ENCODE data around the gene GHRL.

Gene GHRL

GRCh38 chr3:10335190-10335738, 42.5 kb upstream of the GHRL start:
- Histone ChIP-seq H3K36me3 (ENCODE audit: control insufficient read depth, insufficient read depth, low read length, severe bottlenecking) (no peaks in the 10 kb centered on the region), H3K27me3 (replicated peaks; ENCODE audit: control insufficient read depth, insufficient read depth, low read length) (peaks cover 48% of the 10 kb centered on the region), H3K4me1 (ENCODE audit: control insufficient read depth, insufficient read depth, low read length) (no peaks in the 10 kb centered on the region), H3K9ac (ENCODE audit: low read length) (no peak overlapping the region), H3K9me3 (ENCODE audit: control insufficient read depth, low read length) (peaks cover 2% of the 10 kb centered on the region), H3K4me3 (ENCODE audit: low read length) (no peak overlapping the region)
- no peak for DNase-seq (ENCODE audit: low read depth)

- H3K36me3 ChIP-seq (ENCODE audit: control insufficient read depth, insufficient read depth, low read length, severe bottlenecking), result no peaks in the 10 kb centered on the region
- H3K27me3 ChIP-seq (replicated peaks; ENCODE audit: control insufficient read depth, insufficient read depth, low read length), result peaks cover 50% of the 10 kb centered on the region
- no peak overlapping the region for H3K9ac ChIP-seq (ENCODE audit: low read length)
- peaks cover 2% of the 10 kb centered on the region for H3K9me3 ChIP-seq (ENCODE audit: control insufficient read depth, low read length)
- H3K4me3 ChIP-seq (ENCODE audit: low read length), result no peak overlapping the region
- H3K4me1 ChIP-seq (ENCODE audit: control insufficient read depth, insufficient read depth, low read length), result no peaks in the 10 kb centered on the region
- peak; percentile 24 for DNase-seq (ENCODE audit: low read depth)
Observed at GRCh38 chr3:10334459-10334858, 41.7 kb upstream of the GHRL start.

GRCh38 chr3:10334042-10334441, 41.3 kb upstream of the GHRL start:
- H3K9ac ChIP-seq (ENCODE audit: low read length), result no peak overlapping the region
- H3K4me1 ChIP-seq (ENCODE audit: control insufficient read depth, insufficient read depth, low read length), result no peaks in the 10 kb centered on the region
- H3K36me3 ChIP-seq (ENCODE audit: control insufficient read depth, insufficient read depth, low read length, severe bottlenecking), result no peaks in the 10 kb centered on the region
- H3K9me3 ChIP-seq (ENCODE audit: control insufficient read depth, low read length), result peaks cover 2% of the 10 kb centered on the region
- H3K4me3 ChIP-seq (ENCODE audit: low read length), result no peak overlapping the region
- peaks cover 50% of the 10 kb centered on the region for H3K27me3 ChIP-seq (replicated peaks; ENCODE audit: control insufficient read depth, insufficient read depth, low read length)
- no peak for DNase-seq (ENCODE audit: low read depth)

- no peak overlapping the region for H3K4me3 ChIP-seq (ENCODE audit: low read length)
Observed at GRCh38 chr3:10333349-10333650, 40.6 kb upstream of the GHRL start.

GRCh38 chr3:10332481-10333348, 40.0 kb upstream of the GHRL start:
- H3K36me3 ChIP-seq (ENCODE audit: control insufficient read depth, insufficient read depth, low read length, severe bottlenecking), result no peaks in the 10 kb centered on the region
- H3K9me3 ChIP-seq (ENCODE audit: control insufficient read depth, low read length), result peaks cover 2% of the 10 kb centered on the region
- H3K27me3 ChIP-seq (replicated peaks; ENCODE audit: control insufficient read depth, insufficient read depth, low read length), result peaks cover 55% of the 10 kb centered on the region
- H3K4me1 ChIP-seq (ENCODE audit: control insufficient read depth, insufficient read depth, low read length), result no peaks in the 10 kb centered on the region
- H3K9ac ChIP-seq (ENCODE audit: low read length), result no peak overlapping the region
- no peak for DNase-seq (ENCODE audit: low read depth)
- H3K4me3 ChIP-seq (ENCODE audit: low read length), result no peak overlapping the region

More at GRCh38 chr3:10333349-10333650, 40.6 kb upstream of the GHRL start:
- H3K27me3 ChIP-seq (replicated peaks; ENCODE audit: control insufficient read depth, insufficient read depth, low read length), result peaks cover 53% of the 10 kb centered on the region
- no peak for DNase-seq (ENCODE audit: low read depth)
- no peak overlapping the region for H3K9ac ChIP-seq (ENCODE audit: low read length)
- H3K4me1 ChIP-seq (ENCODE audit: control insufficient read depth, insufficient read depth, low read length), result no peaks in the 10 kb centered on the region
- H3K9me3 ChIP-seq (ENCODE audit: control insufficient read depth, low read length), result peaks cover 2% of the 10 kb centered on the region
- H3K36me3 ChIP-seq (ENCODE audit: control insufficient read depth, insufficient read depth, low read length, severe bottlenecking), result no peaks in the 10 kb centered on the region

- no peaks in the 10 kb centered on the region for H3K4me1 ChIP-seq (ENCODE audit: control insufficient read depth, insufficient read depth, low read length)
- H3K9ac ChIP-seq (ENCODE audit: low read length), result no peak overlapping the region
- H3K36me3 ChIP-seq (ENCODE audit: control insufficient read depth, insufficient read depth, low read length, severe bottlenecking), result no peaks in the 10 kb centered on the region
- no peak for DNase-seq (ENCODE audit: low read depth)
- H3K27me3 ChIP-seq (replicated peaks; ENCODE audit: control insufficient read depth, insufficient read depth, low read length), result peaks cover 64% of the 10 kb centered on the region
- no peak overlapping the region for H3K4me3 ChIP-seq (ENCODE audit: low read length)
- H3K9me3 ChIP-seq (ENCODE audit: control insufficient read depth, low read length), result peaks cover 2% of the 10 kb centered on the region
Observed at GRCh38 chr3:10331320-10331719, 38.6 kb upstream of the GHRL start.

GRCh38 chr3:10330319-10330718, 37.6 kb upstream of the GHRL start:
- H3K36me3 ChIP-seq (ENCODE audit: control insufficient read depth, insufficient read depth, low read length, severe bottlenecking), result no peaks in the 10 kb centered on the region
- DNase-seq (ENCODE audit: low read depth), result no peak
- no peaks in the 10 kb centered on the region for H3K4me1 ChIP-seq (ENCODE audit: control insufficient read depth, insufficient read depth, low read length)
- peaks cover 72% of the 10 kb centered on the region for H3K27me3 ChIP-seq (replicated peaks; ENCODE audit: control insufficient read depth, insufficient read depth, low read length)
- H3K9me3 ChIP-seq (ENCODE audit: control insufficient read depth, low read length), result peaks cover 2% of the 10 kb centered on the region
- H3K4me3 ChIP-seq (ENCODE audit: low read length), result no peak overlapping the region
- no peak overlapping the region for H3K9ac ChIP-seq (ENCODE audit: low read length)

- no peak for DNase-seq (ENCODE audit: low read depth)
- H3K4me1 ChIP-seq (ENCODE audit: control insufficient read depth, insufficient read depth, low read length), result no peaks in the 10 kb centered on the region
- no peaks in the 10 kb centered on the region for H3K36me3 ChIP-seq (ENCODE audit: control insufficient read depth, insufficient read depth, low read length, severe bottlenecking)
- peaks cover 2% of the 10 kb centered on the region for H3K9me3 ChIP-seq (ENCODE audit: control insufficient read depth, low read length)
- no peak overlapping the region for H3K4me3 ChIP-seq (ENCODE audit: low read length)
- H3K27me3 ChIP-seq (replicated peaks; ENCODE audit: control insufficient read depth, insufficient read depth, low read length), result peaks cover 73% of the 10 kb centered on the region
- H3K9ac ChIP-seq (ENCODE audit: low read length), result no peak overlapping the region
Observed at GRCh38 chr3:10329495-10330015, 36.8 kb upstream of the GHRL start.

- no peak for DNase-seq (ENCODE audit: low read depth)
- no peaks in the 10 kb centered on the region for H3K36me3 ChIP-seq (ENCODE audit: control insufficient read depth, insufficient read depth, low read length, severe bottlenecking)
- no peak overlapping the region for H3K4me3 ChIP-seq (ENCODE audit: low read length)
- peaks cover 75% of the 10 kb centered on the region for H3K27me3 ChIP-seq (replicated peaks; ENCODE audit: control insufficient read depth, insufficient read depth, low read length)
- H3K9ac ChIP-seq (ENCODE audit: low read length), result no peak overlapping the region
- no peaks in the 10 kb centered on the region for H3K4me1 ChIP-seq (ENCODE audit: control insufficient read depth, insufficient read depth, low read length)
- peaks cover 2% of the 10 kb centered on the region for H3K9me3 ChIP-seq (ENCODE audit: control insufficient read depth, low read length)
Observed at GRCh38 chr3:10328460-10329071, 35.8 kb upstream of the GHRL start.

GRCh38 chr3:10327592-10327991, 34.8 kb upstream of the GHRL start:
- H3K36me3 ChIP-seq (ENCODE audit: control insufficient read depth, insufficient read depth, low read length, severe bottlenecking), result no peaks in the 10 kb centered on the region

GRCh38 chr3:10322352-10322710, 29.6 kb upstream of the GHRL start:
- H3K9me3 ChIP-seq (ENCODE audit: control insufficient read depth, low read length), result no peaks in the 10 kb centered on the region
- H3K4me1 ChIP-seq (ENCODE audit: control insufficient read depth, insufficient read depth, low read length), result peaks cover 17% of the 10 kb centered on the region
- H3K9ac ChIP-seq (ENCODE audit: low read length), result no peak overlapping the region
- no peak overlapping the region for H3K4me3 ChIP-seq (ENCODE audit: low read length)
- H3K36me3 ChIP-seq (ENCODE audit: control insufficient read depth, insufficient read depth, low read length, severe bottlenecking), result peaks cover 19% of the 10 kb centered on the region
- peaks cover 28% of the 10 kb centered on the region for H3K27me3 ChIP-seq (replicated peaks; ENCODE audit: control insufficient read depth, insufficient read depth, low read length)
- no peak for DNase-seq (ENCODE audit: low read depth)

More at GRCh38 chr3:10327592-10327991, 34.8 kb upstream of the GHRL start:
- no peak for DNase-seq (ENCODE audit: low read depth)
- peaks cover 2% of the 10 kb centered on the region for H3K9me3 ChIP-seq (ENCODE audit: control insufficient read depth, low read length)
- H3K9ac ChIP-seq (ENCODE audit: low read length), result no peak overlapping the region
- H3K27me3 ChIP-seq (replicated peaks; ENCODE audit: control insufficient read depth, insufficient read depth, low read length), result peaks cover 72% of the 10 kb centered on the region
- H3K4me1 ChIP-seq (ENCODE audit: control insufficient read depth, insufficient read depth, low read length), result no peaks in the 10 kb centered on the region
- no peak overlapping the region for H3K4me3 ChIP-seq (ENCODE audit: low read length)

Measured in adipocyte (in vitro differentiated cells).